ENCODE measurements around the gene DNMT3L. TPM values are rescaled to one million over a fixed set of nuclear protein-coding genes. Genes with fewer than 3 reads are reported as not detected.
"Not testable (repeated sequence)": the region's sequence is repeated elsewhere in the genome, so short reads cannot be mapped to it uniquely, and the experiment has no call there.

Gene DNMT3L
- total and polyA plus RNA-seq, 2 experiments from 2014 or later: not detected

GRCh38 chr21:44304011-44304616 is 42.4 kb upstream of the DNMT3L start:
- TF ChIP-seq, protein P1, sequence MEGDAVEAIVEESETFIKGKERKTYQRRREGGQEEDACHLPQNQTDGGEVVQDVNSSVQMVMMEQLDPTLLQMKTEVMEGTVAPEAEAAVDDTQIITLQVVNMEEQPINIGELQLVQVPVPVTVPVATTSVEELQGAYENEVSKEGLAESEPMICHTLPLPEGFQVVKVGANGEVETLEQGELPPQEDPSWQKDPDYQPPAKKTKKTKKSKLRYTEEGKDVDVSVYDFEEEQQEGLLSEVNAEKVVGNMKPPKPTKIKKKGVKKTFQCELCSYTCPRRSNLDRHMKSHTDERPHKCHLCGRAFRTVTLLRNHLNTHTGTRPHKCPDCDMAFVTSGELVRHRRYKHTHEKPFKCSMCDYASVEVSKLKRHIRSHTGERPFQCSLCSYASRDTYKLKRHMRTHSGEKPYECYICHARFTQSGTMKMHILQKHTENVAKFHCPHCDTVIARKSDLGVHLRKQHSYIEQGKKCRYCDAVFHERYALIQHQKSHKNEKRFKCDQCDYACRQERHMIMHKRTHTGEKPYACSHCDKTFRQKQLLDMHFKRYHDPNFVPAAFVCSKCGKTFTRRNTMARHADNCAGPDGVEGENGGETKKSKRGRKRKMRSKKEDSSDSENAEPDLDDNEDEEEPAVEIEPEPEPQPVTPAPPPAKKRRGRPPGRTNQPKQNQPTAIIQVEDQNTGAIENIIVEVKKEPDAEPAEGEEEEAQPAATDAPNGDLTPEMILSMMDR (IDR thresholded peaks at IDR 0.05; ENCODE audit: low read depth, low read length): no peak
- H3K36me3 ChIP-seq: no peaks in the 10 kb centered on the region
- no peaks in the 10 kb centered on the region for H3K27me3 ChIP-seq
- DNase-seq (ENCODE audit: low read depth in 1 of 2, low spot score in 1 of 2): no peak
- no peaks in the 10 kb centered on the region for H3K9me3 ChIP-seq (ENCODE audit: low read depth)
- H3K27ac ChIP-seq: peak overlapping the region; percentile 72
- no peak overlapping the region for H3K4me3 ChIP-seq
- peaks cover 11% of the 10 kb centered on the region for H3K4me1 ChIP-seq (ENCODE audit: low read depth)

DNA sequence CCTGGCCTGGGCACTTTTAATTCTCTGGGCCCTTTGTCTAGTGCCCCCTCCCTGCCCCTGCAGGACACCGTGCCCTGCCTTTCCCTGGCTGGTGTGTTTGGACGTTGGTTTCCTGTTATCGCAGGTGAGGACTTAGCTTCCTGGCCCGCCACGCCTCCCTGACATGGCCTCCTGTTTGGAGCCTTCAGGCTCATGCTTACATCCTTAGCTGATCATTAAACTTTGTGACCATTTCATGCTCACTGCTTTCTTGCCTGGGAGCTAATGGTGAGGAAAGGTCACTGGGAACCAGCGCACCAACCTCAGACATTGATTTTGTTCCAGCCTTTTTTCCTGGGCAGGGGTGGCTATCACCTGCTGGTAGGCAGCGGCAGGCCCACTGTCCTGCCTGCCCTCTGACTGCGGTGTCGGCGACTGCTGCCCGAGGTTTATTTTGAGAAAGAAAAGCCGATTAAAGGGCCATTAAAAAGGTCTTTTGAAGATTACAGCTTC is 41.8 kb upstream of the DNMT3L start:
- TF ChIP-seq, protein P1 (IDR thresholded peaks at IDR 0.05; ENCODE audit: low read depth, low read length): no peak
- H3K27ac ChIP-seq: peak overlapping the region; percentile 72

DNA sequence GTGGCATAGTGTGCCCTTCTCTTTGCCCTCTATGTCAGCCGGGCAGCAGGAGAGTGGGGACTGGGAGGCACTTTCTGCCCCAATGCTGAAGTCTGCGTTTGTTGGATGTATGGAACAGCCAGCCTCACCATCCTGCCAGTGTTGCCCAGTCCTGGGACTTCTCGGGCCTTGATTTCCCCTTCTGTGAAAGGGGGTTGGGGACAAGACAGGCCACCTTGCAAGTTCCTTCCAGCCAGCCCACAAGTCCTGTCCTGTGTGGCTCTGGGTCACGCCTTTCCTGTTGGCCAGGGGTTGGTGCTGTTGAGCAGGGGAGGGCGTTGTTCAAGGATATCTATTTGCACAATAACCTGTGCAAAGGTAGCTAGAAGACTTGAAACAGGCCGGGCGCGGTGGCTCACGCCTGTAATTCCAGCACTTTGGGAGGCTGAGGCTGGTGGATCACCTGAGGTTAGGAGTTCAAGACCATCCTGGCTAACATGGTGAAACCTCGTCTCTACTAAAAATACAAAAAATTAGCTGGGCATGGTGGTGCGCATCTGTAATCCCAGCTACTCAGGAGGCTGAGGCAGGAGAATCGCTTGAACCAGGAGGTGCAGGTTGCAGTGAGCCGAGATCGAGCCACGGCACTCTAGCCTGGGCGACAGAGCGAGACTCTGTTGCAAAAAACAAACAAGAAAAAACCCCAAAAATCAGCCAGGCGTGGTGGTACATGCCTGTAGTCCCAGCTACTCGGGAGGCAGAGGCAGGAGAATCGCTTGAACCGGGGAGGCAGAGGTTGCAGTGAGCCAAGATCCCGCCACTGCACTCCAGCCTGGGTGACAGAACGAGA is 41.1 kb upstream of the DNMT3L start:
- H3K27me3 ChIP-seq; H3K4me3 ChIP-seq; H3K36me3 ChIP-seq; H3K9me3 ChIP-seq (ENCODE audit: low read depth); H3K27ac ChIP-seq: not testable (repeated sequence)
- DNase-seq (ENCODE audit: low read depth in 1 of 2, low spot score in 1 of 2): peak in 1 of 2 donors; percentile 26
- peaks cover 11% of the 10 kb centered on the region for H3K4me1 ChIP-seq (ENCODE audit: low read depth)

More for the DNA sequence above, 41.8 kb upstream of the DNMT3L start:
- no peak for DNase-seq (ENCODE audit: low read depth in 1 of 2, low spot score in 1 of 2)
- Histone ChIP-seq H3K4me3 (no peak overlapping the region), H3K27me3 (no peaks in the 10 kb centered on the region), H3K9me3 (ENCODE audit: low read depth) (no peaks in the 10 kb centered on the region), H3K36me3 (no peaks in the 10 kb centered on the region), H3K4me1 (ENCODE audit: low read depth) (peaks cover 11% of the 10 kb centered on the region)

- peaks cover 11% of the 10 kb centered on the region for H3K4me1 ChIP-seq (ENCODE audit: low read depth)
- no peaks in the 10 kb centered on the region for H3K9me3 ChIP-seq (ENCODE audit: low read depth)
- H3K27me3 ChIP-seq: no peaks in the 10 kb centered on the region
- no peak for DNase-seq (ENCODE audit: low read depth in 1 of 2, low spot score in 1 of 2)
- H3K36me3 ChIP-seq: no peaks in the 10 kb centered on the region
- no peak overlapping the region for H3K27ac ChIP-seq
- H3K4me3 ChIP-seq: no peak overlapping the region
- TF ChIP-seq, protein P1 (IDR thresholded peaks at IDR 0.05; ENCODE audit: low read depth, low read length): no peak
Measured at GRCh38 chr21:44301961-44302406, 40.3 kb upstream of the DNMT3L start.

GRCh38 chr21:44301141-44301540 is 39.4 kb upstream of the DNMT3L start:
- H3K4me3 ChIP-seq: peak overlapping the region; percentile 98
- H3K27ac ChIP-seq: peak overlapping the region; percentile 85
- no peaks in the 10 kb centered on the region for H3K9me3 ChIP-seq (ENCODE audit: low read depth)
- TF ChIP-seq, protein P1 (IDR thresholded peaks at IDR 0.05; ENCODE audit: low read depth, low read length): no peak
- H3K27me3 ChIP-seq: no peaks in the 10 kb centered on the region
- H3K36me3 ChIP-seq: no peaks in the 10 kb centered on the region
- peaks cover 11% of the 10 kb centered on the region for H3K4me1 ChIP-seq (ENCODE audit: low read depth)
- DNase-seq (ENCODE audit: low read depth in 1 of 2, low spot score in 1 of 2): no peak
